Renal cortical epithelial cell (primary cell): ENCODE measurements around the gene UNC5A. TPM values are rescaled to one million over a fixed set of nuclear protein-coding genes. Genes with fewer than 3 reads are reported as not detected.

ENCODE experiments used
- DNase-seq: peaks from one replicate; pipeline ENCODE4 v3.0.0-alpha.2; 2011; ENCODE audit warnings: low read depth
- total RNA-seq: library from RNA; depleted of rRNA; stranded (reverse); fragments of >200 nt; gene quantifications from 2 replicates; pipeline ENCODE4 v1.2.3, GENCODE V29; 2014

The UNC5A gene
- total RNA-seq, 1 donor from 2014 or later, result 2.2 TPM

DNA sequence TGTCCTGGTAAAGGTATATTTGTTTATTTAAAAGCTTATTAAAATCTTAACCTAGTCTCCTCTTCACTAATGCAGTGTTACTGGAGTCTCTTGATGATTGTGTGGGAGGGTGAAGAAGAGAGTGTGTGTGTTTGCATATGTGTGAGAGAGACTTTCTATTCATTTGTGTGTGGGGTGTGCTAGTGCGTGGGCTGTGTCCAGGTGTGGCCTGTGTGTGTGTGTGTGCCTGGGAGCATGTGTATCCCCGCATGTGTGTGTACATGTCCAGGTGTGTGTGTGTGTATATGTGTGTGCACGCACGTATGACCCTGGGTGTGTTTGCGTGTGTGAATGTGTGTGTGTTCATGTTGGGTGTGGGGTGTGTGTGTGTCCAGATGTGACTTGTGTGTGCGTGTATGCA is 10.3 kb upstream of the UNC5A start:
- DNase-seq, result no peak

- no peak for DNase-seq
These were observed 8.1 kb upstream of the UNC5A start for GRCh38 chr5:176802116-176802784.

- DNase-seq, result no peak
These were observed 7.1 kb upstream of the UNC5A start for GRCh38 chr5:176803068-176803942.

GRCh38 chr5:176803943-176804498 is 6.3 kb upstream of the UNC5A start:
- peak; percentile 40 for DNase-seq

DNA sequence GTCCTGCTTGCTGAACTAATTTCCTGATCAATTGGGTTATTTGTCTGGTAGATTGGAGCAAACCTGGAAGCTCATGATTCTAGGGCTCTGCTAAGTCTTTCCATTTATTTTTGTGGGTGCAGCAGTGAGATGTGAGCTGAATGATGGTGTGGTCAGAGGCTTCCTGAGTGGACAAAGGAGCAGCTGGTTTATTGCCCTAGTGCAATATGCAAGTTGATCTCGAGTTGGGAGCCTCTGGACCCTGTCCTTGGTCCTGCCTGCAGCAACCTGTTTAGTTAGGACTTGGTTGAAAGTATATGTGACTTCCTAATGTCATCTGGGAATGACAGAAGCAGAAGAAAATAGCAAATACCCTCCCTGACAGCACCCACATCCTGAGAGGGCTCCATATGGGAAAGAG is 4.2 kb upstream of the UNC5A start:
- DNase-seq, result peak; percentile 47

DNA sequence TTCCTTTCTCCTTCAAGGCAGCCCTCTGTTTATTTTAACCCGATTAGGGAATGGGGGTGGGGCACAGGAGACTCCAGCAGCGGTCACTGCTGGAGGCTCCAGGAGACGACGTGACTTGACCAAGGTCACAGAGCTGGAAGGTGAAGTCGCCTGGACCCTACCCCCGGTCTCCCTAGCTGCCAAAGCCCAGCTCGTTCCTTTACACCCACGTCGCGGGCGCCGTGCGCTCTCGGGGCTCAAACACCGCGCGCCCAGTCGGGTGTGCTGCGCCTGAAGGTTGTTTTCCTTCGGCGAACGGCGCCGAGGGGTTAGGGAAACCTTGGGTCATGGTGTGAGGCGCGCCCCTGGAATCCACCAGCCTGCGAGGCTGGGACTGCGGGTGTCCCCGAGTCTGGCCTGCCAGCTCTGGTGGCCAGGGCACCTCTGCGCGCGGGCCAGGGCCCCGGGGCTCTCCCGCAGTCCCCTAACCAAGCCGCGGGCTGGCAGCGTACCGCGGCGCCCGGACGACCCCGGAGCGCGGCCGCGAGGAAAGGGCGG is 747 bp upstream of the UNC5A start:
- DNase-seq, result no peak

- DNase-seq, result no peak
These were observed 535 bp downstream of the UNC5A start for GRCh38 chr5:176810687-176811501.

- no peak for DNase-seq
These were observed 2.2 kb downstream of the UNC5A start for GRCh38 chr5:176812269-176813259.

- DNase-seq, result no peak
These were observed 3.4 kb downstream of the UNC5A start for GRCh38 chr5:176813587-176814312.

- no peak for DNase-seq
These were observed 3.9 kb downstream of the UNC5A start for GRCh38 chr5:176814313-176814685.

DNA sequence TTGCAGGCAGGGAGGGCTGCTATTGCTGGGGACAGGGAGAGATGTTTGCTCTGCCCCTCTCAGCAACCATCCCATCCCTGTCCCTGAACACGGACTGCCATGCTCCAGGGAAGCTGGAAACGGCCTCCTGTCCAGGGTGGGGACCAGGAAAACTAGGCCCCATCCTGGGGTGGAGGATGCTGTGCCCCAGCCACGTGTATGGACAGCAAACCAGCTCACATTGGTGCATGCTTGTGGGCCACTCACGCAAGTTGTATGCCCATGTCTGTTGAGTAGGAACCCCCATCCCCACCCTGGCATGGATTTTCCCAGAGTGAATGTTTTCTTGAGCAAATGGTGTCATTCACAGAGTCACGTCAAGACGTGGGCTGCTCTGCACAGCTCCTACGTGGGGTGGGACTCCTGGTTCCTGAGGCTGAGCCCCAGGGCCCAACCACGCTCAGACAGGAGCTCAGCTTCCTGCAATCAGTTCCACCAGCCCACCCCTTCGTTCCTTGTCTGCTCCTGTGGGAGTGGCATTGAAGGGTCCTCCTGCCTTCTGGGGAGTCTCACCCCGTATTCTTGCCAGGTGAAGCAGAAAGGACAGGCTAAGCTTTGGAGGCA is 4.6 kb downstream of the UNC5A start:
- no peak for DNase-seq

- DNase-seq, result no peak
These were observed 5.8 kb downstream of the UNC5A start for GRCh38 chr5:176816043-176816745.

DNA sequence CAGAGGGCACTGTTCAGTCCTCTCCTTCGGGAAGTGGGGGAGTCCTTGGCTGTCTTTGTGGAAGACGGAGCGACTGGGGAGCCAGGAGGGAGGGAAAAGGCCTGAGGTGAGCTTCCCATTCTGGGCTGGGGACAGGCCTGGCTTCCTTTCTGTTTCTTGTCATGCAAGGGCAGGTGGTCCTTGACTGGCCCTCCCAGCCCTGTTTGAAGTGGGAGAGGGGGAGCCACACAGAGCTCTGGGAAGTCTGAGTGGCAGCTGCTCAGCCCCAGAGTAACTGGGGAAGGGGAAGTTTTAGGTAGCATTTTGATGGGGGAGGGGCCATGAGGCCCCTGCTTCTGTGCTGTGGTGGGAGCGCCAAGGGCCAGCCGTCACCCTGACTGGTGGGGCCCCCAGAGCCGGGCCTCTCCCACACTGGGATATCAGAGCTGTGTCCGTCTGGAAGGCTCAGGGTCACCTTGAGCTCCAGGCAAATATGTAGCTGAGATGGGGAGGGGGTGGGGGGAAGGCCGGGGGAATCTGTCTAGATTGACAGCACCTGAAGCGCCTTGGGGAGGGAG is 6.5 kb downstream of the UNC5A start:
- DNase-seq, result no peak

DNA sequence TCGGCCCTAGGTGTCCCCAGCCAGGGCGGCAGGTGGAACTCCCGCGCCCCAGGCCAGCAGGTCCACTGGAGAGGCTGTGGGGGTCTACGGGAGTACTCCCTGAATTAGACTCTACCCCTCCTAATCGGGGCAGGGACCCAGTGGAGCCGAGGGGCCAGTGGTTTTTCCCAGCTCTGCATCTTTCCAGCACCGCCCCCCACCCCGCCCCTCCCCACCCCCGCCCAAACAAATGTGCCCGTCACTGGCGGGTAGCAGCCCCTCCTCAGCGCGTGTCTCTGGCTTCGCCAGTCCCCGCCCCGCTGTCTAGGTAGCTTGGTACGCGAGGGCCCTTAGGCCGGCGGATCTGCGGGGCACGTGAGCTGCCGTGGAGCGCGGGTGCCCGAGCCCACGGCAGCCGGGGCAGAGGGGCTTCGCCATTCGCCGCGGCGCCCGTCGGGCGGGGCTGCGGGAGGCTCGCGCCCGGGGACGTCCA is 7.0 kb downstream of the UNC5A start:
- no peak for DNase-seq

DNA sequence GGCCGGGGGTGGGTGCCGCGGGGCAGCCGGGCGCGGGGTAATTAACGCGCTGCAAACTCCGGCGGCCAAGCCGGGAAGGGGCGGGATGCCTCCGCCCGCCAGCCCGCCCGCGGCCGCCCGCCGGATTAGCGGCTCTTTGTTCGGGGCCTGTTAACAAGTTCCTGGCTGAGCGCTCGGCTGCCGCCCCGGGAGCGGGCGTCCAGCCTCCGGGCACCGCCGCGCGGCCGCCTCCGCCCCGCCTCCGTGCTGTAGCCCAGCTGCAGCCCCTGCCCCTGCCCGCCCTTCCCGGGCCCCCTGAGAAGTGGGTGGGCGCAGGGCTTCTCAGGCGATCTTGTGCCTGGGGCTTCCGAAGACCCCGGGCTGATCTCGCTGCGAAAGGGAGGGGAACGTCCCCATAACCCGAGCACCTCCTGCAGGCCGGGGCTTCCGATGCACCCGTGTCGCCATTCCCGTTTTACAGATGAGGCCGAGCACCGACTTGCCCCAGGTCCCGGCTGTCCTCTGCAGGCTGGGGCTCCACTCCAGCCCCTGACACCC is 7.5 kb downstream of the UNC5A start:
- DNase-seq, result no peak

GRCh38 chr5:176818391-176819098 is 8.2 kb downstream of the UNC5A start:
- DNase-seq, result peak; percentile 75

GRCh38 chr5:176819476-176819875 is 9.1 kb downstream of the UNC5A start:
- DNase-seq, result no peak
